HG03520 (cell line): ENCODE data around the gene CARD9.
"Not testable (repeated sequence)": the region's sequence is repeated elsewhere in the genome, so short reads cannot be mapped to it uniquely, and the experiment has no call there.

Source experiments
- ATAC-seq: cut with Tn5 transposase; IDR thresholded peaks from one replicate; pipeline ENCODE4 v1.9.1; 2021; ENCODE audit warnings: mild to moderate bottlenecking, moderate library complexity; ENCODE audit not compliant: unreplicated experiment

Gene CARD9

GRCh38 chr9:136326061-136326760 lies 47.3 kb downstream of the CARD9 start:
- ATAC-seq: no peak

GRCh38 chr9:136325358-136325757 lies 48.1 kb downstream of the CARD9 start:
- no peak for ATAC-seq

GRCh38 chr9:136324501-136325300 lies 48.8 kb downstream of the CARD9 start:
- no peak for ATAC-seq

- no peak for ATAC-seq
Observed at GRCh38 chr9:136323371-136323789, 50.1 kb downstream of the CARD9 start.

GRCh38 chr9:136322756-136323330 lies 50.6 kb downstream of the CARD9 start:
- no peak for ATAC-seq

GRCh38 chr9:136321561-136321960 lies 51.9 kb downstream of the CARD9 start:
- no peak for ATAC-seq

- ATAC-seq: not testable (repeated sequence)
Observed at GRCh38 chr9:136320972-136321371, 52.5 kb downstream of the CARD9 start.

GRCh38 chr9:136319955-136320354 lies 53.5 kb downstream of the CARD9 start:
- ATAC-seq: not testable (repeated sequence)

- not testable (repeated sequence) for ATAC-seq
Observed at GRCh38 chr9:136319244-136319643, 54.2 kb downstream of the CARD9 start.

GRCh38 chr9:136318776-136319241 lies 54.7 kb downstream of the CARD9 start:
- ATAC-seq: no peak

GRCh38 chr9:136318111-136318775 lies 55.2 kb downstream of the CARD9 start:
- ATAC-seq: no peak

- ATAC-seq: no peak
Observed at GRCh38 chr9:136317695-136318094, 55.8 kb downstream of the CARD9 start.

- no peak for ATAC-seq
Observed at GRCh38 chr9:136316896-136317676, 56.4 kb downstream of the CARD9 start.

- no peak for ATAC-seq
Observed at GRCh38 chr9:136316271-136316751, 57.2 kb downstream of the CARD9 start.

- ATAC-seq: no peak
Observed at GRCh38 chr9:136314944-136315343, 58.5 kb downstream of the CARD9 start.

GRCh38 chr9:136314056-136314416 lies 59.4 kb downstream of the CARD9 start:
- ATAC-seq: no peak
